HG02642 (cell line): ENCODE measurements around the gene NIBAN1.

Experiments
- ATAC-seq: cut with Tn5 transposase; IDR thresholded peaks from one replicate; pipeline ENCODE4 v1.9.1; 2021; ENCODE audit warnings: mild to moderate bottlenecking; ENCODE audit not compliant: unreplicated experiment, poor library complexity

Gene NIBAN1

DNA sequence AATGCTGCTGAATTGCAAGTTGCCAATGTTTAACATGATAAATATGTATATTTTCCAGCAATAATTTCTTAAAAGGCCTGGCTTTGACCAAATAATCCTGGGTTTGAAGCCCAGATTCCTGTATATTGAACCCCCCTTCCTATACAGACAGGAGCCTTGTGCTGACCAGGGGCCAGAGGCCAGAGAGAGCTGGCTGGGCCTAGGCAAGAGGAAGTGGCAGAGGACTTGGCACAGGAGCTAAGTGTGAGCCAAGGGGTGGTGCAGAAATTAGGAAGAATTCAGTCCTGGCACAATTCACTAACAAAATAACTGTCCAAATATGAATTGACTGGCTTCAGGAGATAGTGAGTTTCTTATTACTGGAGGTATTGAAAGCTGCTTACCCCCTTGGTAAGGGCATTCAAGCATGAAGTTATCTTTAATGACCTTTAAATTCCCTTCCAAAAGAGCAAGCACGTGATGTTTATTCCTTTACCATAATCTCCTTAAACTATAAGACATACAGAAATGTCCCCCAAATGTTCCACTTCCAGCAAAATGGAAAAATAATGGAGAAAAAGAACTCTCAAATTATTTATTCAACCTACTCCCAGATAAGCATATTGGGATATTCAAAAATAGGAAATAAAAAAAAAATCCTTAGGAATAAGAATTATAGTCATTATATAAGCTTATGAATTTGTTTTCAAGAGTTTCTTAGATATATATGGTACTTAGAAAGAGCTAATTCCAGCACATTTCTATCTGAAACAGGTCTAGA, 26.6 kb downstream of the NIBAN1 start:
- ATAC-seq = no peak

DNA sequence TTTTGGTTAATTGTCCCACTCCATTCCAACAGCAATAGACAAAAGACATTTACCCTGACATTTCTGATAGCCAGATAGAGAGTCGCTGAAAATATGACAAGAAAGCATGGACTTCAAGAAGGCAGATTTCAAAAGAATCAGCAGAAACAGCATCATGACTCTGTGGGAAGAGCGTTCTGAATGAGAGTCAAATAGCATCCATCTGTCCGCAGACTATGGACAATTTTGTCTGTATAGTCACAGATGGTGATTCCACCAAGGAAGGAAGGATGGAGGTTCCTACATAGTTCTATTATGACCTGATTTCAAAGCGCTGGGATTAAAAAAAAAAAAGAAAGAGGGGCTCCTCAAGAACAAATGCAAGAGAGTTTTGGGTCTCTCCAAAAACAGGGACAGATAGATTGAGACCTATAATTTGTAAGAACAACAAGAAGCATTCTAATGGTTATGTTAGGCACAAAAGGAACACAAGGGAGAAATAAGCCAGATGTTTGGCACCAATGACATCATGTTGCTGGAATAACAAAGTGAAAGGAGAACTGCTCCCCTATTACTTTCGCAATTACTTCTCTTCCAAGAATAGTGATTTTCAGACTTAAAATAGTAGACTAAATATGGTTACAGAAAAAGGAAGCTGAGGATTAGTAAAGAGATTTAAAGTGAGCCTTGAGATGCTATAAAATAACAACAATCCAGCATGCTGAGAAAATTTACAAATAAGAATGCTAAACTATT, 28.5 kb downstream of the NIBAN1 start:
- peak; percentile 46 for ATAC-seq

DNA sequence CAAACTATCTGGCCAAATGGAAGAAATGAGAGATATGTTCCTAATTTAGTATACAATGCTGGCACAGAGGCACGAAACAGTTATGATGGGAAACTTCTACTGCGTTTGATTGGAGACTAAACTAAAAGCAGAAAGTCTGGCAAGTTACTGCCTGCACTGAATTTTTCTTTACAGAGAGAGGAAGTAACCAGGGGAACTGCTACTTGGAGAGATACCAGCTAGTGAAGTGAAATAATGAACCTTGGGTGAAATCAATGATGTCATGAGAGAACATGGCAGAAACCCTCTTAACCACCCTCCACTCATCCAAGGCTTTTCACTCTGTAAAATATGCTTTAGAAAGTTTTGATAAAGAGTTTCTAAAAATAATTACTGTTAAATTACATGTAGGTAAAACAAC, 29.3 kb downstream of the NIBAN1 start:
- ATAC-seq = peak; percentile 43

DNA sequence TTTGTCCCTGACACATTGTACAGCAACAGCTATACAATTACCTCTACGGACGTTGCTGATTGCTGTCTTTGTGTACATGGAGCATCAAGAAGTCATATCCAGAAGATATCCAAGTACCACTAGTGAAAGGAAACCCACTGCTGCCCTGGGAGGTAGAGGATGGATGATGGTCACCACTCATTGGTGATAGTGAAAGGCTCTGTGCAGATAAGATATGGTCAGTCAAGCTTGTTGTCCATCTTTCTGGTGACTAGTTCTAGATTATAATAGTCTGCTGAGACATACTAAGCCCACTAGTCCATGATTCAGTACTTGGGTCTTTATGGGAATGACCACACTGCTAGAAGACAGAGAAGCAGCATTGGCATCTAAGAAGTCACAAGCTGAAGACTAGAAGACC, 30.3 kb downstream of the NIBAN1 start:
- ATAC-seq = no peak

DNA sequence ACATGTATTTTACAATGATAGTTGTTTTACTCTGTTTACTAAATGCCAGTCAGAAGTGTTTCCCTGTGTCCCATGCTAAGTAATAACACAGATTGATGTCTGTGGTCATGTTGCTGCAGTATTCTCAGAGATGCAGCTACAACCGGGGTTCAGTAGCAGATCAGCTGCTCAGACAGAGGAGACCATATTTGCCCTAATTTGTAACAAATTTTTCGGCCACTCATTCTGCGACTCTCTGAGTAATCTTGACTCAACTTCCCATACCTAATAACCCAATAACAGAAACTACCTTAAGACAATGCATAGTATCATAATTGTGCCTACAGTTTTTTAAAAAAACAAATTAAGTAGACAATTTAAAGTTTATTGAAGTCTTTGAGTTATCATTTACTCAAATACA, 32.6 kb downstream of the NIBAN1 start:
- ATAC-seq = peak; percentile 80

DNA sequence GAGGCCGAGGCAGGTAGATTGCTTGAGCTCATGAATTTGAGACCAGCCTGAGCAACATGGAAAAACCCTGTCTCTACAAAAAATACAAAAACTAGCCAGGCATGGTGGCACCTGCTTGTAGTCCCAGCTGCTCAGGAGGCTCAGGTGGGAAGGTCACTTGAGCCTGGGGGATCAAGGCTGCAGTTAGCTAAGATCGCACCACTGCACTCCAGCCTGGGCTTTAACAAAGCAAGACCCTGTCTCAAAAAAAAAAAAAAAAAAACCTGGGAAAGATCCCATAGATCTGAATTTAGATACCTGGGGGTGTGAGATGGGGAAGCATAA, 32.9 kb downstream of the NIBAN1 start:
- peak; percentile 33 for ATAC-seq

DNA sequence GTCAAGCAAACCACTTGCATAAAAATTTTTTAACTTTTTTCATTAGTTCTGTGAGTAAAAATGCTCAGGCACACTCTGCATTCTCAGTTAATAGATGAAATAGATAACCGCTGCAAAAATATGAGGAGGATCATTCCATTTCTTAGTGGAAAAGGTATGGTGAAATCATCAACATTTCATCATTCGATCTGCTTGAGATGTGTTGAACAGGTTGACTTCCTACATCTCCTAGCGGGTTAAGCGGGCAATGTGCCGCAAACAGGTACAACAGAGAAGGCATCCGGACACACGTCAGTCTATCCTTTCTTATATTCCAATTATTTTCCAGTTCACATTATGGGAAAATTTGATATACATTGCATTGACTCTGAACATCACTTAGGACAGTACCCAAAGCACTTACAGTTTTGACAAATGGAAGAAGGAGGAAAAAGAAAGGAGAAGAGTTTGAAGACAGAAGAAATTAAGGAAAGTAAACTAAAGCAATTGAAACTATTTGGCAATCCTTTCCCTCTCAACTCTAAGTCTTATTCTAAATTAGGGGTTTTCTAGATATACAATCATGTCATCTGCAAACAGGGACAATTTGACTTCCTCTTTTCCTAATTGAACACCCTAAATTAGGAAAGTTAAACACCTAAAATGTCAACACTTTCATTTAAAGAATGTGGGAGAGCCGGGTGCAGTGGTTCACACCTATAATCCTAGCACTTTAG, 33.5 kb downstream of the NIBAN1 start:
- ATAC-seq = peak; percentile 10

DNA sequence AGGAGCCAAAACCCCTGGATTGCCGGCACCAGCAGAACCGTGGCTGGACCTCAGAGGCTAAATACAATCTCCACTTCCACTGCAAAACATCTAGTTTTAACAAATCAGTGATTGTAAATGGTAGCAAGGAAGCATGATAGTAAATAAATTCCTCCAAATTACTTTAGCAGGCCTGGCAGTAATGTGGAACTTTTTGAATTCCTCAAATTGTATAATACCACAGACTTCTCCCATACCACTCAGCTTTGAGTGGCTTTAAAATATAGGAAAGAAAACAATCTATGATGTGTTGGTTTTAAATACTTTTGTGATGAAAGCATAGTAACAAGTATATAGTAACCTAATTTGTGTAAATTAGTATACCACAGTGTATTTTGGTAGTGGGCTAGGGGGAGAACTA, 34.1 kb downstream of the NIBAN1 start:
- ATAC-seq = no peak

DNA sequence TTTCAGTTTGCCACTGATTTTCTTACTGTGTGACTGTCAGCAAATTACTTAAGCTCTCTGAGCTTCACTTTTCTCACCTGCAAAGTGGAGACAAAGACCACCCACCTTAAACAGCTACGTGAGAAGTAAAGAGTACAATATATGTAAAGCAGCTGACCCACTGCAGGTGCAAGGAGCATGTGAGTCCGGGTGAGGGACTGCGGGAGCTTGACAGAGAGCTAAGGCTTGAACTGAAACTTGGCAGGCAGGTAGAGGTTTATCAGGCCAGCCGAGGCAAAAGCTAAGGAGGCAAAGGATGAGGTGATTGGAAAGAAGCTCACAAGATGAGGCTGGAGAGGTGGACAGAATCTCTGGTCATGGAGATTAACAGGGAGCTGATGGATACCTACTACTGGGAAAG, 36.6 kb downstream of the NIBAN1 start:
- ATAC-seq = no peak

DNA sequence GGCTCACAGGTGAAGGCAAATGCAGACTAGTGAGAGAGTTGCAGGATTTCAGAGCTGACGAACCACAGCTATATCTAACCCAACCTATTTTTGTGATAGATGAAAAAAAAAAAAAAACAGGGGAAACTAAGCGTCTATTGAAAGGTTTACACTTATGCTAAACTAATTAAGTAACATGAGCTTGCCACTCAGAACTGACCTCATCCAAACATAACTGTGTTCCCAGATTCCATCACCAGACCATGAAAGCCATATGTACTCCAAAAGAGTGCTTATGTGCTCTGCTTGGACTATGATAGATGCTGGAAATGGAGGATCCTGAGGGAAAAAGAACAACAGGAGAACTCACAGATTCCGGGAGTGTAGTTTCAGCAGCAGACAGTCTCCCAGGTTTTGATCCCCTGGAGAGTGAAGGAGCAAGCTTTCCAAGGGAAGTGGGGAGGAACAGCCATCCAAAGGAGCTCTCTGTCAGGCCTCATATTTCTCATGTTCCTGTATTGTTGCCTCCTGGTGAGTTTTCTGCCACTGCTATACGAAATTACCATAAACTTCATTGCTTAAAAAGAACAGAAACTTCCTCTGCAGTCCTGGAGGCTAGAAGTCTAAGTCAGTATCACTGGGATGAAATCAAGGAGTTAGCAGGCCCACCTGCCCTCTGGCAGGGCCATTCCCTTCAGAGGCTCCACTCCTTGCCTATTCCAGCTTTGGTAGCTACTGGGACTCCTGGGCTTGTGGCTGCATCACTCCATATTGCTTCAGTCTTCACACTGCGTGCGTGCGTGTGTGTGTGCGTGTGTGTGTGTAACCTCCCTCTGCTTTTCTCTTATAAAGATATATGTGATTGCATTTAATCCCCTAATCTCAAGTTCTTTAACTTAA, 38.1 kb downstream of the NIBAN1 start:
- ATAC-seq = no peak

DNA sequence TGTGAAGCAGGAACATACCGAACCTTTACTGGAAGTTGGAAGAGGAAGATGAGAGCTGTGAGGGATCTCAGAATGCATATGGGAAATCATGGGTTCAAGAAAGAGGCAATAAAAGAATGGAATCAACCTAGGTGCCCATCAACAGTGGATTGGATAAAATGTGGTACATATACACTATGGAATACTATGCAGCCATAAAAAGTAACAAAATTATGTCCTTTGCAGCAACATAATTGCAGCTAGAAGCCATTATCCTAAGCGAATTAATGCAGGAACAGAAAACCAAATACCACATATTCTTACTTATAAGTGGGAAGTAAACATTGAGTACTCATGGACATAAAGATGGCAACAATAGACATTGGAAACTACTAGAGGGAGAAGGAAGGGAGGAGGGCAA, 40.4 kb downstream of the NIBAN1 start:
- no peak for ATAC-seq

DNA sequence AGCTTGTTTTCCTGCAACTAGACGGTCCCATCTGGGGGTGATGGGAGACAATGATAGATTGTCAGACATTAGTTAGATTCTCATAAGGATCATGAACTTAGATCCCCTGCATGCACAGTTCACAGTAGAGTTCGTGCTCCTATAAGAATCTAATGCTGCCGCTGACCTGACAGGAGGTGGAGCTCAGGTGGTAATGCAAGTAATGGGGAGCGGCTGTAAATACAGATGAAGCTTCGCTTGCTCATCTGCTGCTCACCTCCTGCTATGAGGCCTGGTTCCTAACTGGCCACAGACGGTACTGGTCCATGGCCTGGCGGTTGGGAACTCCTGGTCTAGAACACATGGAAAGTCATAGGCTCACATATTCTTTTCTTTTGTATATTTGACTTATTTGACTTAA, 42.0 kb downstream of the NIBAN1 start:
- ATAC-seq = no peak

DNA sequence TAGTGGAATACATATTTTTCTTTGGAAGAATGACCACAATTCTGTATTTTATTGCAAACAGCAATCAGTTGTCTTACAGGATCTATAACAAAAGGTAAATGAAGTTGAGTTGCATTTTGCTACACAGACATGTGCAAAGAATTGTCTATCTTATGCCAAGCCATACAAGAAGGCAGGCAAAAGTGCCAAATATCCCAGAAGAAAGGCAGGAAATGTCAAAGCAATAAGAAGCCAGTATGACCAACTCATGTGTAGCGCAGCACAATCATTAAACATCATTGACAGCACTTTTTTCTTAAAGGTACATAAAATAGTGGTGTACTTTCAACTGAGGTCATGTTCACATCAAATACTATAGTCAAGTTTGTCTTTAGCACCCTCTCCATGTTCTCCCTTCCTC, 42.7 kb downstream of the NIBAN1 start:
- ATAC-seq = no peak

DNA sequence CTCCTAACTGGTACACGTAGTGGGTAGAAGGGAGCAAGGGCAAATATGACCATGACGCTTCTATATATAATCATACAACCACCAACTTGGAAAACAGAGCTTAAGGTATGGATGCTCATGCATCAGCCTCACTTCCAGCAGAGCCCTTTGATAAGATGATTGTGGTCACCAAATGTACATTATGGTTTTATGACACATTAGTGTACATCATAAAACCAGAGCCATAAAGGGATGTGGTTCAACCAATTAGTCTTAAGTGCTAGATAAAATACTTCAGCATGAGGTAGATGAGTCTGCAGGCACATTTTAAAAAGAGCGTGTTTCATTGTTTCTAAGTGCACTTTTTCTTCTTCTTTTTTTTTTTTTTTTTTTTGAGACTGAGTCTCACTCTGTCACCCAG, 43.7 kb downstream of the NIBAN1 start:
- ATAC-seq = no peak

DNA sequence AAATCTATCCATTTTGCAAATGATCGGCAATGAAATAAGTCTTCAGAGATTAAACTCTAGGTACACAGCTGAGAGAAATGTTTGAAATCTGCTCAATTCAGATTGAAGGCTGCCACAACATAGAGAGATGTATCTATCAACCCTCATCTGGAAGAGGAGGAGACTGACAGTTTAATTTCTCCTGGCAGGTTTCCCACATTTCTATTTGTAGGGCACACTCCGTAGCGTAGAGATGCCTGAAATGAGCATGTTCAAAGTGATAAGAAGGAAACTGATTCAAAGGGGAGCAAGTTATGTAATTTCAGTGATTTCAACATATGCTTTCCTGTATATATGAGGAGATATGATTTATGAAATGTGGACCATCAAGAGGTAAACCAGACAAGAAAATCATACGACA, 44.1 kb downstream of the NIBAN1 start:
- ATAC-seq = no peak

DNA sequence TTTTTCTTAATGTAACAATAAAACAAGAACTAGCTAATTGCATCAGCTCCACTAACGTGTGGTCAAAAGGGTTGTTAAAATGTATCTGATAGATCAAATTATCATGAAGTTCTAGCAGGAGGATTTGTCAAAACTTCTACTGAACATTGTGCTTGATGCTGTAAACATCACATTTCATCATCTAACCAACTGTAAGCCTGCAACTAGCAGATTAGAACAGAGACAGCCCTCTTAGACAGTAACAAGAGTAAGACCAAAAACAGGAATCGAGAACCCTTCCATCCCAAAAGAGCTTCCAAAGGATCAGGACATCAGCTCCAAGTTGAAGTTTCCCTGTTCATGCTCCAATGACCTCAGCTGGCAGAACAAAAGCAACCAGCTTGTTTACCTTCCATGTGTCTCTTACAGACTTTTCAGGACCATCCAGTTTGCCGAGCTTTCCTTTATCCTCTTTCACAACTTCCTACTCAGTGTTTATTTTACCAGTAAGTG, 44.6 kb downstream of the NIBAN1 start:
- ATAC-seq = no peak

DNA sequence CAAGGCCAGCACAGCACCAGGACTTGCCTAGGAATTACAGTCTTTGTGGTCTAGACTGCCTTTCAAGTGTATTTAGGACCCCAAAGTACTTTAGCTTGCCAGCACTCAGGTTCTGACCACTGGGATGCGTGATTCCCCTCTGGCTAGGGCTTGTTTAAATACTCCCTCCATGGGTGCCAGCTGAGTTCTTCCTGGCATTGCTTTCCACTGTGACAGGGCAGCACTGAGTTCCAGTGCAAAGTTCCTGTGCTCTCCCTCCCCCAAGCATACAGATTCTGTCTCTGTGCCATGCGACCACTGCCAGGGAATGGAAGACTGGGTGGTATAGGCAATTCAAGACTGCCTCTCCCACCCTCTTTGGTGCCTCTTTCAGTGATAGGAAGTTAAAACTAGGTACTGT, 45.9 kb downstream of the NIBAN1 start:
- ATAC-seq = no peak
